Measurements from ENCODE around the gene GSS.

The GSS gene

GRCh38 chr20:34977365-34978091 is 21.9 kb upstream of the GSS start:
- Mint-ChIP-seq H3K27me3 (ENCODE audit: low read depth) (peaks cover 2% of the 10 kb centered on the region), H3K27ac (no peak overlapping the region), H3K4me1 (ENCODE audit: low read depth) (no peaks in the 10 kb centered on the region), H3K36me3 (ENCODE audit: low read depth) (no peaks in the 10 kb centered on the region), H3K4me3 (no peak overlapping the region), H3K9me3 (no peaks in the 10 kb centered on the region)
- no peak for DNase-seq (ENCODE audit: low spot score)

- no peak for DNase-seq (ENCODE audit: low spot score)
- no peak overlapping the region for H3K27ac Mint-ChIP-seq
- no peaks in the 10 kb centered on the region for H3K9me3 Mint-ChIP-seq
- H3K27me3 Mint-ChIP-seq (ENCODE audit: low read depth): peaks cover 5% of the 10 kb centered on the region
- no peaks in the 10 kb centered on the region for H3K36me3 Mint-ChIP-seq (ENCODE audit: low read depth)
- no peaks in the 10 kb centered on the region for H3K4me1 Mint-ChIP-seq (ENCODE audit: low read depth)
- no peak overlapping the region for H3K4me3 Mint-ChIP-seq
Observed at GRCh38 chr20:34976286-34976685, 20.7 kb upstream of the GSS start.

GRCh38 chr20:34974246-34974645 is 18.6 kb upstream of the GSS start:
- Mint-ChIP-seq H3K9me3 (no peaks in the 10 kb centered on the region), H3K27ac (no peak overlapping the region), H3K36me3 (ENCODE audit: low read depth) (no peaks in the 10 kb centered on the region), H3K27me3 (ENCODE audit: low read depth) (peaks cover 5% of the 10 kb centered on the region), H3K4me1 (ENCODE audit: low read depth) (no peaks in the 10 kb centered on the region), H3K4me3 (no peak overlapping the region)
- DNase-seq (ENCODE audit: low spot score): no peak

GRCh38 chr20:34971561-34972235 is 16.1 kb upstream of the GSS start:
- no peak for DNase-seq (ENCODE audit: low spot score)
- H3K36me3 Mint-ChIP-seq (ENCODE audit: low read depth): no peaks in the 10 kb centered on the region
- H3K27ac Mint-ChIP-seq: no peak overlapping the region
- no peaks in the 10 kb centered on the region for H3K9me3 Mint-ChIP-seq
- no peaks in the 10 kb centered on the region for H3K4me1 Mint-ChIP-seq (ENCODE audit: low read depth)
- no peak overlapping the region for H3K4me3 Mint-ChIP-seq
- H3K27me3 Mint-ChIP-seq (ENCODE audit: low read depth): peaks cover 5% of the 10 kb centered on the region

- H3K9me3 Mint-ChIP-seq: no peaks in the 10 kb centered on the region
- H3K4me1 Mint-ChIP-seq (ENCODE audit: low read depth): no peaks in the 10 kb centered on the region
- H3K4me3 Mint-ChIP-seq: no peak overlapping the region
- H3K27ac Mint-ChIP-seq: no peak overlapping the region
- H3K27me3 Mint-ChIP-seq (ENCODE audit: low read depth): peaks cover 5% of the 10 kb centered on the region
- no peaks in the 10 kb centered on the region for H3K36me3 Mint-ChIP-seq (ENCODE audit: low read depth)
- DNase-seq (ENCODE audit: low spot score): no peak
Observed at GRCh38 chr20:34970846-34971560, 15.4 kb upstream of the GSS start.

- Mint-ChIP-seq H3K4me1 (ENCODE audit: low read depth) (no peaks in the 10 kb centered on the region), H3K36me3 (ENCODE audit: low read depth) (no peaks in the 10 kb centered on the region), H3K9me3 (no peaks in the 10 kb centered on the region), H3K27ac (no peak overlapping the region), H3K27me3 (ENCODE audit: low read depth) (peaks cover 6% of the 10 kb centered on the region), H3K4me3 (no peak overlapping the region)
- DNase-seq (ENCODE audit: low spot score): no peak
Observed at GRCh38 chr20:34970193-34970840, 14.7 kb upstream of the GSS start.

- Mint-ChIP-seq H3K36me3 (ENCODE audit: low read depth) (no peaks in the 10 kb centered on the region), H3K9me3 (no peaks in the 10 kb centered on the region), H3K27me3 (ENCODE audit: low read depth) (peaks cover 12% of the 10 kb centered on the region), H3K27ac (no peak overlapping the region), H3K4me1 (ENCODE audit: low read depth) (no peaks in the 10 kb centered on the region), H3K4me3 (no peak overlapping the region)
- no peak for DNase-seq (ENCODE audit: low spot score)
Observed at GRCh38 chr20:34968042-34968775, 12.6 kb upstream of the GSS start.

GRCh38 chr20:34967421-34967820 is 11.8 kb upstream of the GSS start:
- Mint-ChIP-seq H3K4me3 (no peak overlapping the region), H3K27ac (no peak overlapping the region), H3K9me3 (no peaks in the 10 kb centered on the region), H3K27me3 (ENCODE audit: low read depth) (peaks cover 12% of the 10 kb centered on the region), H3K36me3 (ENCODE audit: low read depth) (no peaks in the 10 kb centered on the region), H3K4me1 (ENCODE audit: low read depth) (no peaks in the 10 kb centered on the region)
- DNase-seq (ENCODE audit: low spot score): no peak

GRCh38 chr20:34965051-34965450 is 9.4 kb upstream of the GSS start:
- Mint-ChIP-seq H3K27me3 (ENCODE audit: low read depth) (peaks cover 9% of the 10 kb centered on the region), H3K27ac (no peak overlapping the region), H3K4me3 (no peak overlapping the region), H3K4me1 (ENCODE audit: low read depth) (peaks cover 5% of the 10 kb centered on the region), H3K9me3 (no peaks in the 10 kb centered on the region), H3K36me3 (ENCODE audit: low read depth) (no peaks in the 10 kb centered on the region)
- no peak for DNase-seq (ENCODE audit: low spot score)

GRCh38 chr20:34964486-34964885 is 8.9 kb upstream of the GSS start:
- no peak overlapping the region for H3K27ac Mint-ChIP-seq
- peaks cover 9% of the 10 kb centered on the region for H3K27me3 Mint-ChIP-seq (ENCODE audit: low read depth)
- H3K4me1 Mint-ChIP-seq (ENCODE audit: low read depth): peaks cover 5% of the 10 kb centered on the region
- H3K36me3 Mint-ChIP-seq (ENCODE audit: low read depth): no peaks in the 10 kb centered on the region
- H3K4me3 Mint-ChIP-seq: no peak overlapping the region
- no peaks in the 10 kb centered on the region for H3K9me3 Mint-ChIP-seq
- no peak for DNase-seq (ENCODE audit: low spot score)

GRCh38 chr20:34956751-34957472 is 1.3 kb upstream of the GSS start:
- H3K36me3 Mint-ChIP-seq (ENCODE audit: low read depth): peaks cover 5% of the 10 kb centered on the region
- H3K4me3 Mint-ChIP-seq: no peak overlapping the region
- H3K9me3 Mint-ChIP-seq: no peaks in the 10 kb centered on the region
- no peak for DNase-seq (ENCODE audit: low spot score)
- H3K27ac Mint-ChIP-seq: no peak overlapping the region
- no peaks in the 10 kb centered on the region for H3K27me3 Mint-ChIP-seq (ENCODE audit: low read depth)
- H3K4me1 Mint-ChIP-seq (ENCODE audit: low read depth): peaks cover 18% of the 10 kb centered on the region

GRCh38 chr20:34956041-34956458 is 444 bp upstream of the GSS start:
- Mint-ChIP-seq H3K27me3 (ENCODE audit: low read depth) (no peaks in the 10 kb centered on the region), H3K4me3 (peak overlapping the region; percentile 95), H3K27ac (peak overlapping the region; percentile 90), H3K9me3 (no peaks in the 10 kb centered on the region), H3K36me3 (ENCODE audit: low read depth) (peaks cover 8% of the 10 kb centered on the region), H3K4me1 (ENCODE audit: low read depth) (peaks cover 18% of the 10 kb centered on the region)
- no peak for DNase-seq (ENCODE audit: low spot score)

- Mint-ChIP-seq H3K36me3 (ENCODE audit: low read depth) (peaks cover 15% of the 10 kb centered on the region), H3K4me1 (ENCODE audit: low read depth) (peaks cover 14% of the 10 kb centered on the region), H3K27me3 (ENCODE audit: low read depth) (no peaks in the 10 kb centered on the region), H3K4me3 (peak overlapping the region; percentile 95), H3K27ac (peak overlapping the region; percentile 90), H3K9me3 (no peaks in the 10 kb centered on the region)
- DNase-seq (ENCODE audit: low spot score): no peak
Observed at GRCh38 chr20:34954904-34955230, 739 bp downstream of the GSS start.

Measured in T-helper 2 cell treated with Interferon-gamma antibody and Interleukin-4, amounts not matched to agents 5 μg/mL and 100 μg/mL, for 36 hours (primary cell).